Endothelial cell of umbilical vein (primary cell): ENCODE data around the gene PDLIM3. TPM values are rescaled to one million over a fixed set of nuclear protein-coding genes. Genes with fewer than 3 reads are reported as not detected.

Source experiments
- BruUV-seq: library from RNA; stranded (reverse); fragments of 400-500 nt; replicated peaks from 2 replicates; lab custom pipeline; 2021; lab: Mats Ljungman, UMichigan
- CTCF ChIA-PET: fragments of 300-600, 350-600 bp; sonication (Branson Sonifier 250); formaldehyde crosslinking; loops from one replicate; lab custom pipeline; 2021; ENCODE audit warnings: antibody characterized with exemption, inconsistent platforms; lab: Charles Lee
- POLR2A ChIA-PET: fragments of 300-600, 350-600 bp; sonication (Branson Sonifier 250); formaldehyde crosslinking; loops from one replicate; lab custom pipeline; 2021; ENCODE audit warnings: antibody characterized with exemption, inconsistent platforms; lab: Charles Lee
- DNase-seq: peaks from one replicate; pipeline ENCODE4 v3.0.0-alpha.2; 2011; ENCODE audit warnings: low read depth, low spot score
- FAIRE-seq: peaks from 2 replicates; lab custom pipeline; 2011; peaks lifted over from hg19 to GRCh38; lab: Jason Lieb, UNC
- H2AFZ ChIP-seq: 2 replicates; pipeline ENCODE4 v1.6.0; 2012; ENCODE audit warnings: low read depth, low read length, control low read depth, inconsistent platforms
- H3K27ac ChIP-seq: 2 replicates; pipeline ENCODE4 v1.5.1; 2011; ENCODE audit warnings: low read depth, mild to moderate bottlenecking, control low read depth, low read length, moderate library complexity; ENCODE audit not compliant: insufficient read depth
- H3K27me3 ChIP-seq, 2 experiments: 2 replicates each; pipeline versions ENCODE4 v1.6.0 to v1.6.1; 2011; ENCODE audit warnings: low read length in 2 of 2, mixed read lengths in 1 of 2; ENCODE audit not compliant: control insufficient read depth in 2 of 2, insufficient read depth in 2 of 2
- H3K36me3 ChIP-seq, 2 experiments: 2 replicates in 1 of 2; 3 replicates in 1 of 2; pipeline ENCODE4 v1.5.1; 2011; ENCODE audit warnings: low read length in 2 of 2, mild to moderate bottlenecking in 1 of 2, moderate library complexity in 1 of 2; ENCODE audit not compliant: control insufficient read depth in 2 of 2, insufficient read depth in 2 of 2; ENCODE audit errors: extremely low read depth in 1 of 2
- H3K4me1 ChIP-seq: 3 replicates; pipeline ENCODE4 v1.5.1; 2011; ENCODE audit warnings: mild to moderate bottlenecking, low read length; ENCODE audit not compliant: control insufficient read depth, insufficient read depth; ENCODE audit errors: extremely low read depth
- H3K4me2 ChIP-seq: 2 replicates; pipeline ENCODE4 v1.6.1; 2011; ENCODE audit warnings: low read length, control low read depth, mixed read lengths; ENCODE audit not compliant: insufficient read depth
- H3K4me3 ChIP-seq, 3 experiments: fragments of 200-600 bp in 1 of 3; sonication (generic), shearing (Covaris generic) in 1 of 3; replicated peaks in 1 of 3; 2 replicates each; pipeline ENCODE4 v1.5.1; 2011 to 2016; ENCODE audit warnings: control low read depth in 3 of 3, low read length in 3 of 3, mild to moderate bottlenecking in 2 of 3, inconsistent platforms in 1 of 3, low read depth in 1 of 3, moderate library complexity in 1 of 3; ENCODE audit not compliant: insufficient read depth in 1 of 3
- H3K79me2 ChIP-seq: 2 replicates; pipeline ENCODE4 v1.6.0; 2012; ENCODE audit warnings: low read length, inconsistent platforms; ENCODE audit not compliant: control insufficient read depth, insufficient read depth
- H3K9ac ChIP-seq: replicated peaks from 2 replicates; pipeline ENCODE3; 2011; ENCODE audit warnings: low read length, control low read depth; ENCODE audit not compliant: insufficient read depth; ENCODE audit errors: extremely low read depth
- H3K9me1 ChIP-seq: replicated peaks from 3 replicates; pipeline ENCODE4 v1.6.0; 2011; ENCODE audit warnings: mild to moderate bottlenecking, low read length; ENCODE audit not compliant: control insufficient read depth, insufficient read depth; ENCODE audit errors: extremely low read depth
- H3K9me3 ChIP-seq: replicated peaks from 2 replicates; pipeline ENCODE4 v1.5.1; 2012; ENCODE audit warnings: low read length, inconsistent platforms; ENCODE audit not compliant: control insufficient read depth, insufficient read depth
- H4K20me1 ChIP-seq: replicated peaks from 2 replicates; pipeline ENCODE3; 2011; ENCODE audit warnings: mild to moderate bottlenecking, low read length; ENCODE audit not compliant: control insufficient read depth, insufficient read depth; ENCODE audit errors: extremely low read depth
- CTCF ChIP-seq, 2 donors: IDR thresholded peaks; 1 replicate in 1 of 2; 2 replicates in 1 of 2; pipeline ENCODE4 v1.5.1; 2011; ENCODE audit warnings: low read length in 2 of 2, mild to moderate bottlenecking in 2 of 2, moderate library complexity in 2 of 2, control low read depth in 1 of 2, inconsistent platforms in 1 of 2, low read depth in 1 of 2; ENCODE audit not compliant: insufficient read depth in 1 of 2; ENCODE audit errors: extremely low read depth in 1 of 2
- EZH2 ChIP-seq: IDR thresholded peaks from 2 replicates; pipeline ENCODE4 v1.6.1; 2012; ENCODE audit warnings: borderline replicate concordance, low read depth, mild to moderate bottlenecking, moderate library complexity, low read length, inconsistent platforms; ENCODE audit not compliant: severe bottlenecking
- FOS ChIP-seq: IDR thresholded peaks from 2 replicates; pipeline ENCODE4 v1.6.1; 2011; ENCODE audit warnings: mild to moderate bottlenecking, low read length, moderate library complexity, borderline replicate concordance; ENCODE audit not compliant: insufficient read depth
- GATA2 ChIP-seq: IDR thresholded peaks from 2 replicates; pipeline ENCODE4 v1.7.0; 2011; ENCODE audit warnings: low read depth, mild to moderate bottlenecking, moderate library complexity, mixed read lengths, low read length; ENCODE audit not compliant: insufficient read length, insufficient read depth
- JUN ChIP-seq: IDR thresholded peaks from 2 replicates; pipeline ENCODE4 v1.6.1; 2011; ENCODE audit warnings: borderline replicate concordance, low read depth; ENCODE audit not compliant: insufficient read length, insufficient read depth
- MAX ChIP-seq: IDR thresholded peaks from 2 replicates; pipeline ENCODE4 v1.6.1; 2011; ENCODE audit not compliant: insufficient read depth, insufficient read length
- MYC ChIP-seq: IDR thresholded peaks from one replicate; pipeline ENCODE4 v1.6.1; 2011; ENCODE audit warnings: mild to moderate bottlenecking, low read depth, low read length
- POLR2A ChIP-seq: IDR thresholded peaks from 2 replicates; pipeline ENCODE4 v1.6.1; 2012; ENCODE audit warnings: low read depth, mild to moderate bottlenecking, control low read depth, low read length
- POLR2AphosphoS5 ChIP-seq: IDR thresholded peaks from 2 replicates; pipeline ENCODE4 v1.6.1; 2012; ENCODE audit warnings: low read depth, mild to moderate bottlenecking, control low read depth, low read length, moderate library complexity; ENCODE audit not compliant: insufficient read depth
- dilution Hi-C: fragments of 300-500 bp; cut with MboI; formaldehyde crosslinking; loops from one replicate; pipeline ENCODE4 v1.15.0; 2019; ENCODE audit warnings: low sequenced_read_pairs; ENCODE audit not compliant: extremely low pct_ligation_motif_present
- intact Hi-C: fragments of 100-400 bp; cut with micrococcal nuclease; formaldehyde crosslinking; loops from one replicate; pipeline ENCODE4 v1.10.0; 2022
- polyA plus RNA-seq, 4 experiments: library from polyadenylated mRNA; depleted of rRNA in 3 of 4; stranded (reverse) in 3 of 4; unstranded in 1 of 4; fragments of >200 nt; gene quantifications; 2 replicates each; pipeline versions ENCODE4 v1.2.1 to v1.2.3, GENCODE V29; 2011 to 2012; ENCODE audit warnings: missing spikeins in 1 of 4
- total RNA-seq: library from RNA; stranded (reverse); gene quantifications from 2 replicates; pipeline ENCODE4 v1.2.3, GENCODE V29; 2021

PDLIM3 gene
- total and polyA plus RNA-seq, 2 donors (not counting 3 experiments of a cell fraction or from before 2014, with no cell fraction given) = 9.7 to 17.6 TPM

- POLR2A ChIA-PET = no interaction called here
- DNase-seq = no peak
- dilution Hi-C loops = no loop called here
Observed at GRCh38 chr4:185554365-185555126, 19.2 kb upstream of the PDLIM3 start.

More at GRCh38 chr4:185554365-185555126, 19.2 kb upstream of the PDLIM3 start:
- TF ChIP-seq MYC (no peak), EZH2 (no peak), GATA2 (no peak), JUN (no peak), CTCF (IDR thresholded peaks at IDR 0.05; ENCODE audit: extremely low read depth in 1 of 2, insufficient read depth in 1 of 2, low read depth in 1 of 2, low read length in 2 of 2) (no peak), POLR2A (no peak), FOS (no peak), MAX (no peak), POLR2AphosphoS5 (no peak)
- no peaks in the 10 kb centered on the region for H3K27me3 ChIP-seq
- H3K4me1 ChIP-seq = peaks cover 6% of the 10 kb centered on the region
- H4K20me1 ChIP-seq = no peaks in the 10 kb centered on the region
- H3K9ac ChIP-seq = no peak overlapping the region
- H3K9me1 ChIP-seq = no peaks in the 10 kb centered on the region
- no peaks in the 10 kb centered on the region for H3K9me3 ChIP-seq
- no peak overlapping the region for H3K27ac ChIP-seq
- no TSS peak for BruUV-seq
- no peak overlapping the region for H3K4me2 ChIP-seq
- CTCF ChIA-PET = interaction anchor here (0.9 to 1.3 kb wide), 3 partner anchors 8 to 25 kb away, joined by 3 read pairs; partner anchors contain the start of gene PDLIM3
- no peaks in the 10 kb centered on the region for H3K36me3 ChIP-seq
- no peak for FAIRE-seq
- no peak overlapping the region for H3K4me3 ChIP-seq
- H3K79me2 ChIP-seq = no peaks in the 10 kb centered on the region
- H2AFZ ChIP-seq = no peak overlapping the region
- intact Hi-C loops = no loop called here
